ENCODE measurements around the gene WHAMM.
"Not testable (repeated sequence)": the region's sequence is repeated elsewhere in the genome, so short reads cannot be mapped to it uniquely, and the experiment has no call there.

The WHAMM gene

GRCh38 chr15:82809308-82810060, at the start of gene WHAMM:
Gene WHAMM (plus strand): TSS chr15:82809628. CDS start chr15:82809727, 99 bp downstream.
- DNase-seq, result peak; percentile 95

GRCh38 chr15:82763361-82764116, 45.9 kb upstream of the WHAMM start:
- DNase-seq, result no peak

GRCh38 chr15:82764117-82764490, 45.3 kb upstream of the WHAMM start:
- no peak for DNase-seq

GRCh38 chr15:82764740-82765139, 44.7 kb upstream of the WHAMM start:
- no peak for DNase-seq

GRCh38 chr15:82766201-82766600, 43.2 kb upstream of the WHAMM start:
- not testable (repeated sequence) for DNase-seq

- DNase-seq, result no peak
Observed at GRCh38 chr15:82767163-82767829, 42.1 kb upstream of the WHAMM start.

GRCh38 chr15:82768414-82769054, 40.9 kb upstream of the WHAMM start:
- no peak for DNase-seq

GRCh38 chr15:82771789-82772607, 37.4 kb upstream of the WHAMM start:
- DNase-seq, result no peak

- DNase-seq, result no peak
Observed at GRCh38 chr15:82774496-82774895, 34.9 kb upstream of the WHAMM start.

- no peak for DNase-seq
Observed at GRCh38 chr15:82778755-82779154, 30.7 kb upstream of the WHAMM start.

GRCh38 chr15:82781349-82781748, 28.1 kb upstream of the WHAMM start:
- no peak for DNase-seq

- DNase-seq, result no peak
Observed at GRCh38 chr15:82788496-82788895, 20.9 kb upstream of the WHAMM start.

- no peak for DNase-seq
Observed at GRCh38 chr15:82789491-82789890, 19.9 kb upstream of the WHAMM start.

GRCh38 chr15:82790321-82790720, 19.1 kb upstream of the WHAMM start:
- no peak for DNase-seq

GRCh38 chr15:82792068-82792467, 17.4 kb upstream of the WHAMM start:
- no peak for DNase-seq

- no peak for DNase-seq
Observed at GRCh38 chr15:82793737-82794136, 15.7 kb upstream of the WHAMM start.

- DNase-seq, result no peak
Observed at GRCh38 chr15:82798104-82798503, 11.3 kb upstream of the WHAMM start.

- no peak for DNase-seq
Observed at GRCh38 chr15:82798531-82799166, 10.8 kb upstream of the WHAMM start.

GRCh38 chr15:82799183-82799841, 10.1 kb upstream of the WHAMM start:
- DNase-seq, result no peak

GRCh38 chr15:82802497-82802896, 6.9 kb upstream of the WHAMM start:
- no peak for DNase-seq
